Measurements from ENCODE around the gene RASD1.
A peak's percentile ranks its signal among the peaks of the same experiment; 100 is the strongest.

DNA sequence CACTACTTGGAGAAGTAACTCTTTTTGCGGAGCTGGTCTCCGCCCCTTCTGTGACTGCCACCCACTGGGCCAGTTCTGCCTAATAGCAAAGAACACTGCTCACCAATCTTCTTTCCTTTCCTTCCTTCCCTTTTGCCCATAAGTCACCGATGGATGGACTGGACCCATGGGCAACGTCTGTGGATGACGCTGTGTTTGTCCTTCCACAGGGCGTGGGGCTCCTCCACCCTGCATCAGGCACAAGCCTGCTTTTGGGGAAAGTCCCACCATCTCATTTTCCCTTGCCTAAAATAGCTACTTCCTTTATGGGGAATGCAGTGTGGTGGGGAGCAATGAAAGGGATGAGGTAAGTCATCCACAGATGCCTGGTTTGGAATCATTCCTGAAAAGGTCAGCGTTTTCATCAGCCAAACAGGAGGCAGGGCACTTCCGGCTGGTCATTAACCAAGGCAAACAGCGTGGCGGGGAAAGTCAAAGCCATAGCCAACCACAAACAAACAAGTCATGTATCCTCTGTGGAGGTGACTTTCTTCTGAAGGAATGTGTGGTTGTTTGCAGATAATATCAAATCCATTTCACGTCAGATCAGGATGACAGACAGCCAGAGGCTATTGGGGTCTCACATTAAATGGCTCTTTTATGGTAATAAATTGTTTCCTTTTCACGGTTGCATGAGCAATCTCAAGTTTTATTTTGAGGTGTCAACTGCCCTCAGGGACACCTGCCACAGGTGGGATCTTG, 50.1 kb downstream of the RASD1 start:
- TF ChIP-seq, protein P1, sequence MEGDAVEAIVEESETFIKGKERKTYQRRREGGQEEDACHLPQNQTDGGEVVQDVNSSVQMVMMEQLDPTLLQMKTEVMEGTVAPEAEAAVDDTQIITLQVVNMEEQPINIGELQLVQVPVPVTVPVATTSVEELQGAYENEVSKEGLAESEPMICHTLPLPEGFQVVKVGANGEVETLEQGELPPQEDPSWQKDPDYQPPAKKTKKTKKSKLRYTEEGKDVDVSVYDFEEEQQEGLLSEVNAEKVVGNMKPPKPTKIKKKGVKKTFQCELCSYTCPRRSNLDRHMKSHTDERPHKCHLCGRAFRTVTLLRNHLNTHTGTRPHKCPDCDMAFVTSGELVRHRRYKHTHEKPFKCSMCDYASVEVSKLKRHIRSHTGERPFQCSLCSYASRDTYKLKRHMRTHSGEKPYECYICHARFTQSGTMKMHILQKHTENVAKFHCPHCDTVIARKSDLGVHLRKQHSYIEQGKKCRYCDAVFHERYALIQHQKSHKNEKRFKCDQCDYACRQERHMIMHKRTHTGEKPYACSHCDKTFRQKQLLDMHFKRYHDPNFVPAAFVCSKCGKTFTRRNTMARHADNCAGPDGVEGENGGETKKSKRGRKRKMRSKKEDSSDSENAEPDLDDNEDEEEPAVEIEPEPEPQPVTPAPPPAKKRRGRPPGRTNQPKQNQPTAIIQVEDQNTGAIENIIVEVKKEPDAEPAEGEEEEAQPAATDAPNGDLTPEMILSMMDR (IDR thresholded peaks at IDR 0.05): no peak
- peak; percentile 6 for TF ChIP-seq POLR2A (IDR thresholded peaks at IDR 0.05)
